PFSK-1 (cell line): ENCODE measurements around the gene IVD.

Experiments
- FOXP2 ChIP-seq: optimal IDR thresholded peaks from 2 replicates; pipeline ENCODE3; 2011; ENCODE audit warnings: borderline replicate concordance, control low read depth, inconsistent platforms; ENCODE audit not compliant: insufficient read depth; ENCODE audit errors: extremely low read length, extremely low read depth
- POLR2AphosphoS5 ChIP-seq: IDR thresholded peaks from 2 replicates; pipeline ENCODE4 v1.6.1; 2012; ENCODE audit warnings: low read depth, mild to moderate bottlenecking, control low read depth, low read length, moderate library complexity
- SIN3A ChIP-seq: IDR thresholded peaks from 2 replicates; pipeline ENCODE4 v1.6.1; 2012; ENCODE audit warnings: mild to moderate bottlenecking, low read length, moderate library complexity, borderline replicate concordance; ENCODE audit not compliant: insufficient read depth
- TAF1 ChIP-seq: IDR thresholded peaks from 2 replicates; pipeline ENCODE4 v1.6.1; 2012; ENCODE audit warnings: low read length, control low read depth, borderline replicate concordance; ENCODE audit not compliant: insufficient read depth
- TF ChIP-seq, protein P1 (sequence below), 2 experiments: IDR thresholded peaks; 2 replicates each; pipeline versions ENCODE4 v1.6.1 to v1.8.0; 2011 to 2012; ENCODE audit warnings: low read depth in 2 of 2, low read length in 2 of 2, control low read depth in 1 of 2, inconsistent platforms in 1 of 2, mild to moderate bottlenecking in 1 of 2, moderate library complexity in 1 of 2; ENCODE audit not compliant: insufficient read depth in 1 of 2

The IVD gene

DNA sequence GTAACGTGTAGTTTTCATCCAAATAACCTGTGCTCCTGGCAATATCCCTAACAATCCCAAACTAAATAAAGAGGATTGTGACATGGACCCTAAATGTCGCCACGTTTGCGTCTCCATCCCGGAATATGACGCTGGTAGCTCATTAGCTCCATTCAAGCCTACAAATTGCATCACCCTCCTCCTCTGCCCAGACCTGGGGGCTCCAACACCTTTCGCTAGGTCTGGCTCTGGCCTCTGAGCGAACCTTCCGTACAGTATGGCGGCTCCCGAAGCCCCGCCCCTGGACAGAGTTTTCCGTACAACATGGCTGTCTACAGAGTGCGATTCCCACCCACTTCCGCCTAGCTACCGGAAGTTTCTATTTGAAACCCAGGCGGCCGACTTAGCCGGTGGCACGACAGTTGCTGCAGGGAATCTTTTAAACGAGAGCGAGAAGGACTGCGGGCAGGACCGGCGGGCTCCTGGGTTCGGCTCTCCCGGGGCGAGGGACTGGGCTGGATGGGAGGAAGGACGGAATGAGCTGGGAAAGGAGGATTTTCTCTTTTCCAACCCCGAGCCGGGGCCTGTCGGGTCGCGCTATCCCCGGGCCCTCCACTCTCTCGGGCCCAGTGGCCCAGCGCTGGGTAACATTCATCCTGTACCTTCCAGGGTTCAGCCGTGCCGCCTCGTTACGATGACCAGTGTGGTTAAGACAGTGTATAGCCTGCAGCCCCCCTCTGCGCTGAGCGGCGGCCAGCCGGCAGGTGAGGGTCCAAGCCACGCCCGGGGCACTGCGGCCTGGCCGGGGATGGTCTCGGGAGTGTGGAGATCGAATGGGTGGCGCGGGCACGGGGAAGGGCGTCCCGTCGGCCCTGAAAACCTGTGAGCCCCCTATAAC, 22.8 kb upstream of the IVD start, which contains the start of gene KNSTRN:
Gene KNSTRN (plus strand): TSS at position 142 of the 877 bp plus-strand sequence. CDS start 115 bp downstream, at position 257.
- TF ChIP-seq SIN3A (peak; percentile 71; the same call in 1 of the 2 replicates), FOXP2 (peak; percentile 64), TAF1 (peak; percentile 81; the same call in 1 of the 2 replicates), POLR2AphosphoS5 (peak; percentile 80)
- TF ChIP-seq, protein P1, sequence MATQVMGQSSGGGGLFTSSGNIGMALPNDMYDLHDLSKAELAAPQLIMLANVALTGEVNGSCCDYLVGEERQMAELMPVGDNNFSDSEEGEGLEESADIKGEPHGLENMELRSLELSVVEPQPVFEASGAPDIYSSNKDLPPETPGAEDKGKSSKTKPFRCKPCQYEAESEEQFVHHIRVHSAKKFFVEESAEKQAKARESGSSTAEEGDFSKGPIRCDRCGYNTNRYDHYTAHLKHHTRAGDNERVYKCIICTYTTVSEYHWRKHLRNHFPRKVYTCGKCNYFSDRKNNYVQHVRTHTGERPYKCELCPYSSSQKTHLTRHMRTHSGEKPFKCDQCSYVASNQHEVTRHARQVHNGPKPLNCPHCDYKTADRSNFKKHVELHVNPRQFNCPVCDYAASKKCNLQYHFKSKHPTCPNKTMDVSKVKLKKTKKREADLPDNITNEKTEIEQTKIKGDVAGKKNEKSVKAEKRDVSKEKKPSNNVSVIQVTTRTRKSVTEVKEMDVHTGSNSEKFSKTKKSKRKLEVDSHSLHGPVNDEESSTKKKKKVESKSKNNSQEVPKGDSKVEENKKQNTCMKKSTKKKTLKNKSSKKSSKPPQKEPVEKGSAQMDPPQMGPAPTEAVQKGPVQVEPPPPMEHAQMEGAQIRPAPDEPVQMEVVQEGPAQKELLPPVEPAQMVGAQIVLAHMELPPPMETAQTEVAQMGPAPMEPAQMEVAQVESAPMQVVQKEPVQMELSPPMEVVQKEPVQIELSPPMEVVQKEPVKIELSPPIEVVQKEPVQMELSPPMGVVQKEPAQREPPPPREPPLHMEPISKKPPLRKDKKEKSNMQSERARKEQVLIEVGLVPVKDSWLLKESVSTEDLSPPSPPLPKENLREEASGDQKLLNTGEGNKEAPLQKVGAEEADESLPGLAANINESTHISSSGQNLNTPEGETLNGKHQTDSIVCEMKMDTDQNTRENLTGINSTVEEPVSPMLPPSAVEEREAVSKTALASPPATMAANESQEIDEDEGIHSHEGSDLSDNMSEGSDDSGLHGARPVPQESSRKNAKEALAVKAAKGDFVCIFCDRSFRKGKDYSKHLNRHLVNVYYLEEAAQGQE (IDR thresholded peaks at IDR 0.05; ENCODE audit: insufficient read depth in 1 of 2, low read depth in 2 of 2, low read length in 2 of 2) = peak in 1 of 2 experiments; percentile 13; a peak in 1 of 4 replicates

DNA sequence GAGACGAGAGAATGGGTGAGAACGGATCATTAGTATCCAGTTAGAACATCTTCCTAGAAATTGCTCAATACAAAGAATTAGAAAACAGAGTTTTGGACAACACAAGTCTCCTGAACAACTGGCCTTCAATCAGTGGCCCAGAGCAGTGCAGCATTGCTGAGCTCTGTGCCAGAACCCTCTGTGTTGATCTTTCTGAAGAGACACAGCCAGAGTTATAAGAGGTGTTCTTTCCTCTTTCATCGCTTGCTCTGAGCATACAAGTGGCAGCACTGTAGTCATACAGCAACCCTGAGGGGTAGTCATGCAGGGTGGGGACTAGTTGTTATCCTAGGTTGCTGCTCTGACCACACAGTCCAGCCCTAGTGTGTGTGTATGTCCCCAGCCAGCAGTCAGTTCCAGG, 19.1 kb upstream of the IVD start:
- TF ChIP-seq, protein P1 (IDR thresholded peaks at IDR 0.05; ENCODE audit: insufficient read depth in 1 of 2, low read depth in 2 of 2, low read length in 2 of 2) = no peak

- TF ChIP-seq POLR2AphosphoS5 = no peak
- TF ChIP-seq SIN3A = no peak
- TF ChIP-seq, protein P1 (IDR thresholded peaks at IDR 0.05; ENCODE audit: insufficient read depth in 1 of 2, low read depth in 2 of 2, low read length in 2 of 2) = no peak
- TF ChIP-seq TAF1 = no peak
- no peak for TF ChIP-seq FOXP2
Measured at GRCh38 chr15:40388941-40389823, 16.4 kb upstream of the IVD start.

- TF ChIP-seq FOXP2 (no peak), TAF1 (no peak), POLR2AphosphoS5 (no peak), SIN3A (no peak)
- TF ChIP-seq, protein P1 (IDR thresholded peaks at IDR 0.05; ENCODE audit: insufficient read depth in 1 of 2, low read depth in 2 of 2, low read length in 2 of 2) = no peak
Measured at GRCh38 chr15:40389824-40390595, 15.6 kb upstream of the IVD start.
